ENCODE results near the gene SERTAD2.

The SERTAD2 gene

GRCh38 chr2:64669288-64669687, 15.6 kb upstream of the SERTAD2 start:
- Histone ChIP-seq H3K9ac (no peak overlapping the region), H3K4me1 (ENCODE audit: low read depth, poor library complexity, severe bottlenecking) (peaks cover 49% of the 10 kb centered on the region), H4K20me1 (ENCODE audit: insufficient read depth) (no peaks in the 10 kb centered on the region), H2AFZ (ENCODE audit: low read depth) (no peak overlapping the region), H3K27ac (no peak overlapping the region), H3K4me3 (IDR thresholded peaks at IDR 0.05; ENCODE audit: insufficient read depth, low read depth, low read length) (no peak overlapping the region), H3K27me3 (ENCODE audit: insufficient read depth, low read depth) (no peaks in the 10 kb centered on the region), H3K4me2 (no peak overlapping the region), H3K36me3 (ENCODE audit: insufficient read depth) (no peaks in the 10 kb centered on the region), H3K79me2 (ENCODE audit: insufficient read depth, low read depth) (no peaks in the 10 kb centered on the region)
- TF ChIP-seq CTCF (conservative IDR thresholded peaks at IDR 0.05; ENCODE audit: low read depth, low read length), result no peak

- Histone ChIP-seq H3K4me3 (IDR thresholded peaks at IDR 0.05; ENCODE audit: insufficient read depth, low read depth, low read length) (no peak overlapping the region), H3K27ac (no peak overlapping the region), H4K20me1 (ENCODE audit: insufficient read depth) (no peaks in the 10 kb centered on the region), H2AFZ (ENCODE audit: low read depth) (no peak overlapping the region), H3K9ac (no peak overlapping the region), H3K27me3 (ENCODE audit: insufficient read depth, low read depth) (no peaks in the 10 kb centered on the region), H3K36me3 (ENCODE audit: insufficient read depth) (no peaks in the 10 kb centered on the region), H3K4me2 (no peak overlapping the region), H3K79me2 (ENCODE audit: insufficient read depth, low read depth) (no peaks in the 10 kb centered on the region), H3K4me1 (ENCODE audit: low read depth, poor library complexity, severe bottlenecking) (peaks cover 41% of the 10 kb centered on the region)
- TF ChIP-seq CTCF (conservative IDR thresholded peaks at IDR 0.05; ENCODE audit: low read depth, low read length), result no peak
Measured at GRCh38 chr2:64668542-64668941, 14.8 kb upstream of the SERTAD2 start.

GRCh38 chr2:64667535-64667934, 13.8 kb upstream of the SERTAD2 start:
- H3K4me2 ChIP-seq, result peak overlapping the region; percentile 81
- peak overlapping the region; percentile 21; the same call in 1 of the 2 replicates for H3K27ac ChIP-seq
- no peaks in the 10 kb centered on the region for H3K79me2 ChIP-seq (ENCODE audit: insufficient read depth, low read depth)
- H4K20me1 ChIP-seq (ENCODE audit: insufficient read depth), result no peaks in the 10 kb centered on the region
- no peaks in the 10 kb centered on the region for H3K36me3 ChIP-seq (ENCODE audit: insufficient read depth)
- no peak for TF ChIP-seq CTCF (conservative IDR thresholded peaks at IDR 0.05; ENCODE audit: low read depth, low read length)
- no peak overlapping the region for H3K4me3 ChIP-seq (IDR thresholded peaks at IDR 0.05; ENCODE audit: insufficient read depth, low read depth, low read length)
- H3K27me3 ChIP-seq (ENCODE audit: insufficient read depth, low read depth), result no peaks in the 10 kb centered on the region
- H3K9ac ChIP-seq, result no peak overlapping the region
- peaks cover 31% of the 10 kb centered on the region for H3K4me1 ChIP-seq (ENCODE audit: low read depth, poor library complexity, severe bottlenecking)
- H2AFZ ChIP-seq (ENCODE audit: low read depth), result peak overlapping the region; percentile 47

GRCh38 chr2:64666810-64667438, 13.2 kb upstream of the SERTAD2 start:
- Histone ChIP-seq H2AFZ (ENCODE audit: low read depth) (peak overlapping the region; percentile 47), H3K36me3 (ENCODE audit: insufficient read depth) (no peaks in the 10 kb centered on the region), H3K4me3 (IDR thresholded peaks at IDR 0.05; ENCODE audit: insufficient read depth, low read depth, low read length) (peak overlapping the region; percentile 23), H3K4me2 (peak overlapping the region; percentile 81), H4K20me1 (ENCODE audit: insufficient read depth) (no peaks in the 10 kb centered on the region), H3K79me2 (ENCODE audit: insufficient read depth, low read depth) (no peaks in the 10 kb centered on the region), H3K4me1 (ENCODE audit: low read depth, poor library complexity, severe bottlenecking) (peaks cover 25% of the 10 kb centered on the region), H3K27me3 (ENCODE audit: insufficient read depth, low read depth) (no peaks in the 10 kb centered on the region), H3K27ac (peak overlapping the region; percentile 21), H3K9ac (no peak overlapping the region)
- TF ChIP-seq CTCF (conservative IDR thresholded peaks at IDR 0.05; ENCODE audit: low read depth, low read length), result no peak

All from KMS-11 (cell line).